HG02852 (cell line): ENCODE results near the gene ARHGEF7.

Source experiments
- ATAC-seq: cut with Tn5 transposase; IDR thresholded peaks from one replicate; pipeline ENCODE4 v1.9.1; 2021; ENCODE audit warnings: mild to moderate bottlenecking, moderate library complexity; ENCODE audit not compliant: unreplicated experiment

Gene ARHGEF7

DNA sequence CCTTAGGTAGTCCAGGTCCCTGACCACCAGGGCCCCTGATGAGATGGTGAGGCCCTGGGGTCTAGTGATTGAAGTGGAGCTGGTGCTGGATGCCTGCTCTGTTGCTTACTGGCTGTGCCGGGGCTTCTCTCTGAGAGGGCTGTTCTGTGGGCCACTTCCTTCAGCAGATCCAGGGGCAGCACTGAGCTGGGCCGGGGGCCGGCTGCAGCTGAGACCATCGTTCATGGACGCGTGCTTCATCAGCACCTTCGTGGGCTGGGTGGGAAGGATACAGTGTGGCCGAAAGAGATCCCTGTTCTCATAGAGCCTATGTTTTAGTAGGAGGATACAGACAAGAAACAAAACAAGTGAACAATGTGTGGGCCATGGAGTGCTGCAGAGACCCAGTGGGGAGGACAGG lies 172.1 kb downstream of the ARHGEF7 start:
- no peak for ATAC-seq

GRCh38 chr13:111288276-111288675 lies 173.2 kb downstream of the ARHGEF7 start:
- no peak for ATAC-seq

GRCh38 chr13:111289251-111289650 lies 174.1 kb downstream of the ARHGEF7 start:
- no peak for ATAC-seq

DNA sequence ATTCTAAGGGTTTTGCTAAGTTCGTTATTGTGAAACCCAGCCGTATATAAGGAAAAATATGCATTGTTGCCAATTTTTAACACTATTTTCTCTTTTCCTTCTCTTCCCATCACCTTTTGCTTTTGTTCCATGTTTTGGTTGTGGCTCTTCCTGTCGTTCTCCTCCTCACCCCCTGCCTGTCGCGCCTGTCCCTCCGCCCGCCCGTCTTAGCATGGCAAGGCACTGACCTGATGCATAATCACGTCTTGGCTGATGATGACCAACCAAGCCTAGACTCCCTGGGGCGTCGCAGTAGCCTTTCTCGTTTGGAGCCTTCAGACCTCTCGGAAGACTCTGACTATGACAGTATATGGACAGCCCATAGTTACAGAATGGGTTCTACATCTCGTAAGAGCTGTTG lies 176.8 kb downstream of the ARHGEF7 start:
- ATAC-seq: no peak

- no peak for ATAC-seq
These were observed 177.8 kb downstream of the ARHGEF7 start for GRCh38 chr13:111292710-111293485.

- no peak for ATAC-seq
These were observed 180.8 kb downstream of the ARHGEF7 start for GRCh38 chr13:111295886-111296285.

DNA sequence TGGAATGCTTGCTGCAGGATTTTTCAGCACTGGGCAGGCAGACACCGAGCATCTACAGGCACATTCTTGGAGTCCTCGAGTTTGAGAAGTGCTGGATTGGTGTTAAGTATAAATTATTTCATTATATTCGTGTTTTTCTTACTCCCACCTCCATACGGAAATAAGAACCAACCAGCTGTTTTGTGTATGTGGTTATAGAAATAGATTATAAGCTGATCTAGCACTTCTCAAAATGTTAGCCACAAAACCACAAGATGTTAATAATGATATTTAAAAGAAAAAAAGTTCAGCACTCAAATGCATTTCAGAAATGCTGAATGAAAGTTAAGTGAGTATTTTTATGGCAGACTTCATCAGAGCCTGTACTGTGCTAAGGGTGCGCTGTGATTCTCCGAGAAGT lies 181.3 kb downstream of the ARHGEF7 start:
- ATAC-seq: no peak

- no peak for ATAC-seq
These were observed 183.3 kb downstream of the ARHGEF7 start for GRCh38 chr13:111298214-111298975.

DNA sequence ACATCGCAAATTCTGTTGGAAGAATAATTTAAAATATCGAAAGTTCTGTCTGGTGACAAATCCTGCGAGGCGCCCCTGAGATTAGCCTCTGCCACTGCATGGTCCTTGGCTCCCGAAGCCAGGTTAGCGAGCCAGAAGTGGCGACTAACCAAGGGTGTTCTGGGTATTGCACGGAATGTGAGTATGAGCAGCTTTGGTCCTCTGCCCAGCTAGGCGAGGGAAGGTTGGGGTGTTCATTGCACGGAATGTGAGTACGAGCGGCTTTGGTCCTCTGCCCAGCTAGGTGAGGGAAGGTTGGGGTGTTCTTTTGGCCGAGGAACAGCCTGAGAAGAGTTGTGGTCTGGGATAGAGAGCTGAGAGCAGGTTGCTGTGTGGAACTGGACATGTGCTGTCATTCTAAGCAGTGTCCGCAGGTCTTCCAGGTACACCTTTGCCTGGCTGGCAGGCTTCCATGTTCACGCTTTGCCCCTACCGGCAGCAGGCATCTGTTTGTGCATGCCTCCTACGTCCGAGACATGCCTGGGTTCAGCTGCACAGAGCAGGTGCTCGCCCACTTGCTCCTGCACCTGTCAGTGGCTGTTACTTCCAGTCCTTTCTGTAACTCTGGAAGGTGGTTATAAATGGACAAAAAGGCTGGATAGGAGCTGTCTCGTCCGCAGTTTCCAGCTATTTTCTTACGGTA lies 187.1 kb downstream of the ARHGEF7 start:
- no peak for ATAC-seq

DNA sequence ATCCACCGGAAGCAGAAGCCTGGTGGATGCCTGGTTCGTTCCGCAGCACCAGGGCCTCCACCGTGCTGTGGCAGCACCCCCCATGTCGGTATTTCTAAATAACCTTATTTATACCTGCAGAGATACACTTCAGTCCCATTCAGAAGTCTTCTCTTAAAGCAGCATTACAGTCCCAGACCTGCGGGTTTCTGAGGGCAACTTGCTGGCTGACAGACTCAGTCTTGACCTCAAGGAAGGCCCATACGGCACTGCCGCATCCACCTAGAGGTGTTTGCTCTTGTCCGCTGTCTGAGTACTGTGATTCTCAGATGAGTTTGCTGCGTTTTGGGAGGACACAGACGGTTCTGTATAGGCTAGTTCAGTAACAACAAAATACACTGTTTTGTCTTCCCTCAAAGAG lies 188.4 kb downstream of the ARHGEF7 start:
- no peak for ATAC-seq

- ATAC-seq: peak; percentile 81
These were observed 189.0 kb downstream of the ARHGEF7 start for GRCh38 chr13:111304041-111304544.

GRCh38 chr13:111304603-111305289 lies 189.6 kb downstream of the ARHGEF7 start:
- ATAC-seq: no peak

DNA sequence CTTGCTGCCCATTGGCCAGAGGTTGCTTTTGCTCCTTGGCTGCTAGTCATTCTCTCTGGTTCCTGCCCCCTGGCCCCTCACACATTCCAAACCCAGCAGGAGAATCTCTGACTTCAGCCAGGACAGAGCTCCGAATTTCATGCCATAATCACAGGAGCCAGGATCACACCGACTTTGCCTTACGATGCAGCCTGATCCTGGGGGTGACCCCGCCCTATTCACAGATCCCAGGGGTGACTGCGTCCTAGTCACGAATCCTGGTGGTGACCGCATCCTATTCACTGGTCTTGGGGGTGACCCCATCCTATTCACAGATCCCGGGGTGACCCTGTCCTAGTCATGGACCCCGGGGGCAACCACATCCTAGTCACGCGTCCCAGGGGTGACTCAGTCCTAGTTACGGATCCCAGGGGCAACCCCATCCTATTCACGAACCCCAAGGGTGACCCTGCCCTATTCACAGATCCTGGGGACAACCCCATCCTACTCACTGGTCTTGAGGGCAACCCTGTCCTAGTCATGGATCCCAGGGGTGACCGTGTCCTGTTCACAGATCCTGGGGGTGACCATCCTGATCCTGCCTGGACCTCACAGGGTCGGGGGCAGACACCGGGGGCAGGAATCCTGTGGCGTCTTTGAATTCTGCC lies 198.0 kb downstream of the ARHGEF7 start:
- ATAC-seq: no peak

DNA sequence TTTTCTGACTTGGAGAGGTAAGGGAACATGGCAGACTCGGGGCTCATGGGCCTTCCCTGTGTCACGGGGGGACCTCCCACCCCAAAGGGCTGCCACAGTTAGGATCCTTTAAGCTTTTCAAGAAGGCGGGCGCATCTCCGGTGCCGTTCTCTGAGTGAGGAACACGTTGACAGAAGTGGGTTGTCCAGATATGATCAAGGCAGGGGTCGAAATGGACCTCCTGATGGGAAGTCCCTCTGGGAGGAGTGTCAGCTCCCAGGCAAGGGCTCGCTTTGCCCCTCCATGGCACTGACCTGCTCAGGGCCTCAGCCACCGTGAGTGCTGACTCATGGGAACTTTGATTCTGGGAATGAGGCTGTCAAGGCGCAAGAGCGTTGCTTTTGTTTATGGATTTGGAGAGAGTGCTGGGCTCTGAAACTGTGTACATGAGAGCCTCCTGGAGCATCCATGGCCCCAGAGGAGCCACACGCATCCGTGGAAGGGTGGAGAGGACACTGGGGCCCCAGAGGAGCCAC lies 198.9 kb downstream of the ARHGEF7 start:
- ATAC-seq: no peak

GRCh38 chr13:111314852-111315251 lies 199.7 kb downstream of the ARHGEF7 start:
- no peak for ATAC-seq

GRCh38 chr13:111315347-111315995 lies 200.4 kb downstream of the ARHGEF7 start:
- ATAC-seq: no peak

- no peak for ATAC-seq
These were observed 201.1 kb downstream of the ARHGEF7 start for GRCh38 chr13:111316161-111316730.

DNA sequence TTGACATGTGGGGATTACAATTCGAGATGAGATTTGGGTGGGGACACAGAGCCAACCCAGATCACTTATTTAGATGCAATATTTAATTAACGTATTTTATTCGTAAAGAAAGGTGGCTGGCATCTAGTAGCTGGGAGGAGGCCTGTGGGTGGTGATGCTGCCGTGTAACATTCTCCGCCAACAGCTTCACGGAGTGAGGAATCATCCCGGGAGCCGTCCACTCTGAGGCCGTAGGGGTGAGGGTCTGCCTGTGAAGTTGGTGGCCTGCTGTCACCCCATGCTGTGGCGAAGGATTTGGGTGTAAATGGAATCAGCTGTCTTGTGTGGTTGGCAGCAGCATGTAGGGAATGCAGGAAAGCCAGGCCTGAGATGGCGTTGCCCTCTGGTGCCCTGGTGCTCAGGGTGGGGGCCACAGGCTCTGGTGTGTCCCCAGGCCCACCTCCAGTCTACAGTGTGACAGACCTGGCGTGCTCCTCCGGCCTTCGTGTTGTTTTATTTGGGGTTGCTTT lies 202.0 kb downstream of the ARHGEF7 start:
- ATAC-seq: no peak
